T-helper 1 cell treated with Interleukin-12 subunit alpha and Interleukin-12 subunit beta and Interleukin-4 antibody, amounts not matched to agents 30 ng/mL and 1 ng/mL, for 36 hours (primary cell): ENCODE data around the gene ZNF2. TPM values are rescaled to one million over a fixed set of nuclear protein-coding genes. Genes with fewer than 3 reads are reported as not detected.

ENCODE experiments used
- intact Hi-C: fragments of 100-400 bp; cut with micrococcal nuclease; formaldehyde crosslinking; loops from one replicate; pipeline ENCODE4 v1.15.1; 2024
- total RNA-seq: library from RNA; stranded (reverse); gene quantifications from 2 replicates; pipeline ENCODE4 v1.2.3, GENCODE V29; 2022

The ZNF2 gene
- total RNA-seq, 1 donor from 2014 or later: 4.2 TPM

DNA sequence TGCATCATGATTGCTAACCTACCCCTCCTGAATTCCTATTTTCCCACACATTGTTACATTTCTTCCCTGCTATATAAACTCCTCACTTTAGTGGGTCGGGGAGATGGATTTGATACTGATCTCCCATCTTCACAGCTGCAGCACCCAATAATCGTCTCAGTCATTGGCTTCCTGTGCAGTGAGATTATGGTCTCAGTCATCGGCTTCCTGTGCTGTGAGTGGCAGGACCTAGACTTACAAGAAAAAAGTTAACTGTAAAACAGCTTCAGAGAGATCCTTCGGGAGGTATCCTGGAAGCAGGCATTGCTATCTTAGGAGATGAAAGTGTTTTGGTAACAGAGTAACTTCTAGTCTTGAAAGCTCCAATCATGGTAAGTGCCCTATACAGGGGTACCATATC, 38.3 kb downstream of the ZNF2 start:
- intact Hi-C loops: loop anchor here (10.0 kb wide), 1 partner anchor 1061 kb away; the partner anchor contains the start of genes CIAO1 and TMEM127

DNA sequence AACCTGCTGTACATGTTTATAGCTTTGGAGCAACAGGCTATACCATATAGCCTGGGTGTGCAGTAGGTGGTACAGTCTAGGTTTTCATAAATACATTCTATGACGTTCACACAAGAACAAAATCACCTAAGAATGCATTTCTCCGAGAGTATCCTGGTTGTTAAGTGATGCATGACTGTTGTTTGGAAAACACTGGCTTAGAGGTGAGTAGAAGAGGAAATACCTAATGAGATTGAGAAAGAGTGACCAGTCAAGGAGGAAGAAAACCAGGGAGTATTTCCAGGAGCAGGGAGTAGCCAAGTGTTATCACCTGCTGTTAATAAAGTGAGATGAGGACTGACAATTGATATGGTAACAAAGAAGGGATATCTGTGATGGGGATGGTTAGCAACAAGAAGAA, 38.8 kb downstream of the ZNF2 start:
- intact Hi-C loops: loop anchor here (10.0 kb wide), 1 partner anchor 1060 kb away; the partner anchor contains the start of genes CIAO1 and TMEM127

GRCh38 chr2:95206096-95206495, 40.5 kb downstream of the ZNF2 start:
- intact Hi-C loops: loop anchor here (2.0 to 10.0 kb wide), 2 partner anchors 129 to 1059 kb away; partner anchors contain the start of genes CIAO1 and TMEM127

DNA sequence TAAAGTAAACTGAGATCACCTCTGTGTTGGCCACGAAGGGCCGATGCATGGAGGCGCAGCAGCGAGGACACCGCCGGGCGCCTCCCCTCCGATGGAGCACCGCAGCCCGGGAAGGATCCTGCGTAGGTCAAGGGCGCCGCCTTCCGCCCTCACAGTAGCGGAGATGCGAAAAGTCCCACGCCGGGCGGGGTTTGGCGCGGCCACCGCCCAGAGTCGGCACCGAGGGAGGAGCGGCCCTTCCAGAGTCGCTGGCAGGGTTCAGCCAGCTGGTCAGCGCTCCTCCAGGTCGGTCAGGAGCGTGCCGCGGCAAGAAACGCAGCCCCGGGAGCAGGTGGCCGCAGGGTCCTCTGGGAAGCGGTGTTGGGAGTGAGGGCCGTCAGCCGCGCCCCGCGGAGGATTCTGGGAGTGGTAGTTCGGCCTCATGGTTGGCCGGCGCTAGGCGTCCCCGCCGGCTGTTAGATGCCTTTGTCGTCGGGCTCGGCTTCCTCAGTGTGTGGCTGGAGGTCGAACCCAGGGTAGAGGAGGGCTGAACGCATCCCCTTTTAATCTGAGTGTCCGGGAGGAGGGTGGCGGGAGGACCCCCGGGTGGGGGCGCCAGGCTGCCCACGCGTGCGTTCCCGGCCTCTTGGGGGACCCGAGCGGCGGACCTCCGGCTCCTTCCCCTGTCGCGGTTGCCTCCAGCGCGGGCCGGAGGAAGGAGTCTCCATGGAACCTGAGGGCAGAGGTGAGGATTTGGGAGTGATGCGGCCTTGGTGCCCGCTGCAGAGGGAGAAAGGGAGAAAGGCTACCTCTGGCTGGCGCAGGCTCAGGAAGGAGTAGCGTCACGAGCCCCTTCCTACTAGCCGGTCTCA, 41.7 kb downstream of the ZNF2 start, which contains the start of gene ZNF892:
Gene ZNF892, plus strand, starts transcription at position 411 of the 851 bp plus-strand sequence. Its CDS starts 295 bp downstream, at position 706.
- intact Hi-C loops: loop anchor here (1.0 to 10.0 kb wide), 8 partner anchors 14 to 1057 kb away; partner anchors contain the start of genes CIAO1, FAHD2A, TMEM127 and ZNF514

DNA sequence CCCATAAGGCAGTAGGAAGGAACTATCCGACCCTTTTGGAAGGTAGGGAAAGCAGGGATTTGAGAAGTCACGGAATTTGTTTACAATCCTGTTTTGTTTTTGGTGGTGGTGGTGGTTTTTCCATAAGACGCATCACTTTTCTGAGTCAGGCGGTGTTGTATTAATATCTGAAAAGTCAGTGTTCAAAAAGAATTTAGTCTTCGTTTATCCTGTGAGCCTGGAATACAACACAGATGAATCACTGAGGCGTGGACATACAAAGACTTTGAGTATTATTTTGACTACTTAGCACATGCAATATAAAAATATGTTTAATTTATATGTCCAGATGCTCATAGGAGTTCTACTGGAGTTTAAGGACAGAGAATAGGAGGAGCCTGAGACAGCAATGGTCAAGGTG, 42.5 kb downstream of the ZNF2 start:
- intact Hi-C loops: loop anchor here (10.0 kb wide), 1 partner anchor 1057 kb away; the partner anchor contains the start of genes CIAO1 and TMEM127

DNA sequence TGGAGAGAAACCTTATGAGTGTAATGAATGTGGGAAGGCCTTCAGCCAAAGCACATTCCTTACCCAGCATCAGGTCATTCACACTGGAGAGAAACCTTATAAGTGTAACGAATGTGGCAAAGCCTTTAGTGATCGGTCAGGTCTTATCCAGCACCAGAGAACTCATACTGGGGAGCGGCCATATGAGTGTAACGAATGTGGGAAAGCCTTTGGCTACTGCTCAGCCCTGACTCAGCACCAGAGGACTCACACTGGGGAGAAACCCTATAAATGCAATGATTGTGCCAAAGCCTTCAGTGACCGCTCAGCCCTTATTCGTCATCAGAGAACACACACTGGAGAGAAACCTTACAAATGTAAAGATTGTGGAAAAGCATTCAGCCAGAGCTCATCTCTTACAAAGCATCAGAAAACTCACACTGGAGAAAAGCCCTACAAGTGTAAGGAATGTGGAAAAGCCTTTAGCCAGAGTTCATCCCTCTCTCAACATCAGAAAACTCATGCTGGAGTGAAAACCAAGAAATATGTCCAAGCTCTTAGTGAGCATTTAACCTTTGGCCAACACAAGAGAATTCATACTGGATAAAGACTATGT, 49.5 kb downstream of the ZNF2 start:
- intact Hi-C loops: no loop called here

DNA sequence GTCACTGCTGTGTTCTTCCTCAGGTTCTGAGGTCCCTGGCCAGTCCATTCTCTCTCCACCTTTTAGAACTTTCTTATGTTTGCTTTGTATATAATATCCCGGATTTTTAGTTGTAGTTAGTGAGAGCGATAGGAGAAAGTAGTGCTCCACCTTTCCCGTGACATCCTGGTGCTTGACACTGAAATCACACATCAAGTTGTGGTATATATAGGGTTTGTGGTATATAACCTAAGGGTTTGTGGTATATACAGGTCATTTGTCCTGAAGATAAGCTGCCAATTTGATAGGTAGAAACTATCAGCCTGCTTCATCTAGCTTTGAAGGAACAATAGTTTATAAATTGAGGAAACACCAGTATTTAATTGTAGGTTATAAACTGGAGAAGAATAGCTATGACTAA, 54.8 kb downstream of the ZNF2 start:
- intact Hi-C loops: no loop called here

GRCh38 chr2:95225658-95226057, 60.0 kb downstream of the ZNF2 start:
- intact Hi-C loops: no loop called here

DNA sequence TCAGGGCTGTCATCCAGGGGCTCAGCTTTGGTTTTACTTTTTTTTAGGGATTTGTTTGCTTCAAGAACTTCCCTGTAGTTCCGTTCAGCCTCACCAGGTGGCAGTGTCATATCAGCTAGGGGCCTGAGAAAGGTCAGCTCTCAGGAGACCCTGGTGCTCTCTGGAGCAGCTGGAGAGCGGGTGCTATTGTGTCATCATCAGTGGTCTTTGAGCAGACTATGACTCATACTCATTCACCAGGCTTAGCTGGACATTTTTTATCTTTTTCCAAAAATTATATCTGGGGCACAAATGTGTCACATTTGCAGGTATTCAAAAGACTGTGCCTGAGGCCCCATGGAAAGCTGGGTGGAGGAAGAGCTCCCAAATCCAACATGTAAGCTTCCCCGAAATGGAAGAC, 66.1 kb downstream of the ZNF2 start:
- intact Hi-C loops: no loop called here

DNA sequence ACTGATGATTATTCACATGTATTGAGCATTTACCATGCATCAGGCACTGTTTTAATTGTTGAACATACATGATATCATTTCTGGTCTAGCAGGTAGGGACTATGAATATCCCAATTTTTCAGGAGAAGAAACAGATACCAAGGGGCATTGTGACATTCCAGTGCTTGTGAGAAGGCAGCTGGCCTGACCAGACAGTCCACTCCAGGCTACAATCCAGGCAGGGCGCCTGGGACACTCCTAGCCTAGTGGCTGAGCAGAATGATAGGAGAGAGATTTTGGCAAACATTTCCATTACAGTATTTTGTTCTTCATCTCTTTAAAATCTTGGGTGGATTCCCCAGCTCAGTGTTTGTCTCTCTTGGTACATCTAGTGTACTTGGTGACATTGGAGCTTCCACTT, 66.6 kb downstream of the ZNF2 start:
- intact Hi-C loops: no loop called here

Other genes with a start within 250 kb of the ZNF2 start
- gene MAL, start 140.1 kb upstream of the ZNF2 start, total RNA-seq: 791 and 797 TPM in 2 replicates
- 68.8 and 76.8 TPM in 2 replicates for gene MRPS5, start 44.0 kb upstream of the ZNF2 start, total RNA-seq
- gene ZNF514, start 6.0 kb upstream of the ZNF2 start, total RNA-seq: 9.5 and 10.3 TPM in 2 replicates
- gene ZNF892, start 41.7 kb downstream of the ZNF2 start, total RNA-seq: 3.2 and 3.9 TPM in 2 replicates
- 0.78 and 1.4 TPM in 2 replicates for gene PROM2, start 108.6 kb downstream of the ZNF2 start, total RNA-seq
- not detected in 2 replicates for gene KCNIP3, start 131.5 kb downstream of the ZNF2 start, total RNA-seq
- gene FAHD2A, start 236.9 kb downstream of the ZNF2 start, total RNA-seq: 27.9 and 31.6 TPM in 2 replicates